OCI-LY3 (cell line): ENCODE data around the gene FBXO38.

Experiments used
- H2AFZ ChIP-seq: fragments of 200-600, 300-600 bp; shearing (Covaris generic); 2 replicates; pipeline ENCODE4 v1.6.0; 2014; ENCODE audit warnings: antibody characterized with exemption, low read depth, low read length
- H3K27ac ChIP-seq: fragments of 200-600, 300-600 bp; sonication (generic); 2 replicates; pipeline ENCODE4 v1.5.1; 2014; ENCODE audit warnings: mild to moderate bottlenecking, low read length, moderate library complexity, mixed read lengths
- H3K27me3 ChIP-seq: fragments of 200-600, 300-600 bp; sonication (generic); 2 replicates; pipeline ENCODE4 v1.6.1; 2014; ENCODE audit warnings: low read depth, low read length, mixed read lengths
- H3K36me3 ChIP-seq: fragments of 200-600, 300-600 bp; sonication (generic); replicated peaks from 2 replicates; pipeline ENCODE3; 2014; ENCODE audit warnings: low read depth, low read length, mixed read lengths
- H3K4me1 ChIP-seq: fragments of 300-600, 200-600 bp; sonication (generic); 2 replicates; pipeline ENCODE4 v1.6.1; 2014; ENCODE audit warnings: low read length, mixed read lengths
- H3K4me2 ChIP-seq: fragments of 200-600, 300-600 bp; sonication (generic); 2 replicates; pipeline ENCODE4 v1.6.1; 2014; ENCODE audit warnings: low read length, mixed read lengths
- H3K4me3 ChIP-seq: fragments of 300-600, 200-600 bp; sonication (generic); 2 replicates; pipeline ENCODE4 v1.5.1; 2014; ENCODE audit warnings: antibody characterized with exemption, mild to moderate bottlenecking, low read length, moderate library complexity
- H3K79me2 ChIP-seq: fragments of 300-600, 200-600 bp; shearing (Covaris generic); 2 replicates; pipeline ENCODE4 v1.6.1; 2014; ENCODE audit warnings: mild to moderate bottlenecking, low read length, mixed read lengths
- H3K9ac ChIP-seq: fragments of 300-600, 200-600 bp; shearing (Covaris generic); 2 replicates; pipeline ENCODE4 v1.6.0; 2014; ENCODE audit warnings: mild to moderate bottlenecking, low read length, moderate library complexity
- H3K9me3 ChIP-seq: fragments of 200-600, 300-600 bp; shearing (Covaris generic); 2 replicates; pipeline ENCODE4 v1.6.1; 2014; ENCODE audit warnings: low read length, mixed read lengths; ENCODE audit not compliant: insufficient read depth
- H4K20me1 ChIP-seq: fragments of 200-600, 300-600 bp; sonication (generic); 2 replicates; pipeline ENCODE4 v1.6.1; 2016; ENCODE audit warnings: low read length, mixed read lengths; ENCODE audit not compliant: insufficient read depth
- CTCF ChIP-seq: fragments of 200-600, 300-600 bp; sonication (generic); IDR thresholded peaks from 2 replicates; pipeline ENCODE4 v1.5.1; 2014; ENCODE audit warnings: antibody characterized with exemption, low read length, low read depth
- EZH2phosphoT487 ChIP-seq: fragments of 200-600 bp; shearing (Covaris generic); IDR thresholded peaks from 2 replicates; pipeline ENCODE4 v1.6.1; 2018; ENCODE audit warnings: antibody characterized with exemption, mixed run types, low read depth

The FBXO38 gene

GRCh38 chr5:148455185-148455584 lies 71.4 kb downstream of the FBXO38 start:
- Histone ChIP-seq H3K9ac (no peak overlapping the region), H2AFZ (no peak overlapping the region), H3K27me3 (no peaks in the 10 kb centered on the region), H3K4me1 (no peaks in the 10 kb centered on the region), H4K20me1 (no peaks in the 10 kb centered on the region), H3K9me3 (no peaks in the 10 kb centered on the region), H3K36me3 (no peaks in the 10 kb centered on the region), H3K27ac (no peak overlapping the region), H3K4me2 (no peak overlapping the region), H3K79me2 (no peaks in the 10 kb centered on the region), H3K4me3 (no peak overlapping the region)
- TF ChIP-seq EZH2phosphoT487 = no peak
- no peak for TF ChIP-seq CTCF

DNA sequence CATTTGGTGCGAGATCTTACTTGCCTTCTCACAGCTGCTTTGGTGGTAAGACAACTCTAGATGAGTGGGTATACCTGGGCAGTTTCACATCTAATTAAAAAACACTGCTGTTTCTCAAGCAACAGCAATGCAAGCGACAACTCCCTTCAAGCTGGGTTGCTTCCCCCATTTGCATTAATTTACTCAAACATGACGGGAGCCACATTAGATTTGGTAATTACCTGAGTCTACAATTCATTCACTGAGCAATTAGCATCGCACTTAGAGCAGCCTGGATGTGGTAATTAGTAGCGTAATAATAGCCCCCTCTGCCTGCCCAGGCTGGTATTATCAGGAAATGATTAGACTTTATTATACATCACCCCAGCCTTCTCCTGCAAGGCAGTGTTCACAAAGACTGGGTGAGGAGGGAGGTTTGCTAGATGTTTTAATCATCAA lies 73.4 kb downstream of the FBXO38 start:
- H3K9ac ChIP-seq = no peak overlapping the region
- H3K27ac ChIP-seq = no peak overlapping the region
- peaks cover 7% of the 10 kb centered on the region; the same call in 1 of the 2 replicates for H3K27me3 ChIP-seq
- H3K36me3 ChIP-seq = no peaks in the 10 kb centered on the region
- H3K79me2 ChIP-seq = no peaks in the 10 kb centered on the region
- H3K9me3 ChIP-seq = no peaks in the 10 kb centered on the region
- peak overlapping the region; percentile 46; the same call in 1 of the 2 replicates for H2AFZ ChIP-seq
- H3K4me2 ChIP-seq = peak overlapping the region; percentile 39
- no peaks in the 10 kb centered on the region for H3K4me1 ChIP-seq
- H4K20me1 ChIP-seq = no peaks in the 10 kb centered on the region
- no peak overlapping the region for H3K4me3 ChIP-seq
- no peak for TF ChIP-seq EZH2phosphoT487
- peak; percentile 48 for TF ChIP-seq CTCF

- H3K79me2 ChIP-seq = no peaks in the 10 kb centered on the region
- H3K36me3 ChIP-seq = no peaks in the 10 kb centered on the region
- no peak overlapping the region for H3K4me2 ChIP-seq
- no peak overlapping the region for H3K27ac ChIP-seq
- TF ChIP-seq CTCF (no peak), EZH2phosphoT487 (no peak)
- H3K9me3 ChIP-seq = no peaks in the 10 kb centered on the region
- H4K20me1 ChIP-seq = no peaks in the 10 kb centered on the region
- no peaks in the 10 kb centered on the region for H3K4me1 ChIP-seq
- peaks cover 7% of the 10 kb centered on the region; the same call in 1 of the 2 replicates for H3K27me3 ChIP-seq
- H2AFZ ChIP-seq = no peak overlapping the region
- no peak overlapping the region for H3K9ac ChIP-seq
- no peak overlapping the region for H3K4me3 ChIP-seq
These were observed 74.5 kb downstream of the FBXO38 start for GRCh38 chr5:148458036-148458888.

DNA sequence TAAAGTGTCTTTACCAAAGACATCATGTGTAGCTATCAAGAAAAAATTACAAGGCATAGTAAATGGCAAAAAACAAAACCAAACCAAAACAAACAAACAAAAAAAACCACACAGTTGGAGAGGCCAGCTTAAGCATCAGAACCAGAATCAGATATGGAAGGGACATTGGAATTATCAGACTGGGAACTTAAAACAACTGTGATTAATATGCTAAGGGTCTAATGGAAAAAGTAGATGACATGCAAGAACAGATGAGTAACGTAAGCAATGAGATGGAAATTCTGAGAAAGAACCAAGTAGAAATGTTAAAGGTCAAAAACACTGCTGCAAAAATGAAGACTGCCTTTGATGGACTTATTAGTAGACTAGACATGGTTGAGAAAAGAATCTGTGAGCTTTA lies 75.9 kb downstream of the FBXO38 start:
- Histone ChIP-seq H3K9ac (no peak overlapping the region), H3K4me2 (no peak overlapping the region), H2AFZ (no peak overlapping the region), H4K20me1 (no peaks in the 10 kb centered on the region), H3K9me3 (no peaks in the 10 kb centered on the region), H3K4me3 (no peak overlapping the region), H3K27ac (no peak overlapping the region), H3K27me3 (peaks cover 7% of the 10 kb centered on the region; the same call in 1 of the 2 replicates), H3K79me2 (no peaks in the 10 kb centered on the region), H3K4me1 (no peaks in the 10 kb centered on the region), H3K36me3 (no peaks in the 10 kb centered on the region)
- no peak for TF ChIP-seq CTCF
- TF ChIP-seq EZH2phosphoT487 = no peak
